H9 (cell line): ENCODE measurements around the gene SLC5A2. TPM values are rescaled to one million over a fixed set of nuclear protein-coding genes. Genes with fewer than 3 reads are reported as not detected.

Source experiments
- DNase-seq: peaks from one replicate; pipeline ENCODE4 v3.0.0-alpha.2; 2017
- H2AFZ ChIP-seq: one replicate; pipeline ENCODE4 v1.6.1; 2013; ENCODE audit warnings: mild to moderate bottlenecking, low read length, control low read depth, moderate library complexity
- H2AK5ac ChIP-seq: 2 replicates; pipeline ENCODE4 v1.6.1; 2013; ENCODE audit warnings: low read length, control low read depth, mixed read lengths; ENCODE audit not compliant: insufficient read length
- H2BK120ac ChIP-seq: one replicate; pipeline ENCODE4 v1.6.1; 2013; ENCODE audit warnings: low read depth, mild to moderate bottlenecking, low read length, control low read depth, inconsistent platforms; ENCODE audit not compliant: poor library complexity, severe bottlenecking
- H2BK12ac ChIP-seq: 2 replicates; pipeline ENCODE4 v1.6.1; 2013; ENCODE audit warnings: low read length, control low read depth, mixed read lengths, low read depth; ENCODE audit not compliant: insufficient read length
- H2BK15ac ChIP-seq: 2 replicates; pipeline ENCODE4 v1.6.1; 2013; ENCODE audit warnings: low read depth, low read length, control low read depth
- H2BK20ac ChIP-seq: one replicate; pipeline ENCODE4 v1.6.1; 2013; ENCODE audit warnings: low read depth, mild to moderate bottlenecking, low read length, control low read depth, inconsistent platforms; ENCODE audit not compliant: poor library complexity, severe bottlenecking
- H2BK5ac ChIP-seq: 2 replicates; pipeline ENCODE4 v1.6.1; 2013; ENCODE audit warnings: low read length, control low read depth, mixed read lengths; ENCODE audit not compliant: insufficient read length
- H3K14ac ChIP-seq: 2 replicates; pipeline ENCODE4 v1.6.1; 2013; ENCODE audit warnings: low read length, control low read depth; ENCODE audit not compliant: insufficient read depth
- H3K18ac ChIP-seq: 2 replicates; pipeline ENCODE4 v1.6.1; 2013; ENCODE audit warnings: low read depth, mild to moderate bottlenecking, mixed read lengths, low read length, control low read depth; ENCODE audit not compliant: insufficient read length
- H3K23ac ChIP-seq: 2 replicates; pipeline ENCODE4 v1.6.1; 2013; ENCODE audit warnings: low read length, control low read depth, mixed read lengths, low read depth; ENCODE audit not compliant: insufficient read length
- H3K23me2 ChIP-seq: 2 replicates; pipeline ENCODE4 v1.6.1; 2013; ENCODE audit warnings: low read depth, mild to moderate bottlenecking, mixed read lengths, low read length, control low read depth; ENCODE audit not compliant: insufficient read length, poor library complexity, severe bottlenecking
- H3K27ac ChIP-seq: 2 replicates; pipeline ENCODE4 v1.5.1; 2013; ENCODE audit warnings: low read length, control low read depth, mixed read lengths, low read depth; ENCODE audit not compliant: insufficient read length
- H3K27me3 ChIP-seq: 2 replicates; pipeline ENCODE4 v1.6.1; 2013; ENCODE audit warnings: low read length, control low read depth, inconsistent platforms; ENCODE audit not compliant: insufficient read depth
- H3K4ac ChIP-seq: 2 replicates; pipeline ENCODE4 v1.6.1; 2013; ENCODE audit warnings: low read depth, mild to moderate bottlenecking, control low read depth, inconsistent platforms, low read length, moderate library complexity
- H3K4me1 ChIP-seq: 2 replicates; pipeline ENCODE4 v1.6.1; 2013; ENCODE audit warnings: low read length, control low read depth, inconsistent platforms; ENCODE audit not compliant: insufficient read depth
- H3K4me2 ChIP-seq: 2 replicates; pipeline ENCODE4 v1.6.1; 2013; ENCODE audit warnings: low read length, control low read depth, mixed read lengths; ENCODE audit not compliant: insufficient read length, insufficient read depth
- H3K56ac ChIP-seq: 2 replicates; pipeline ENCODE4 v1.6.1; 2013; ENCODE audit warnings: low read depth, mild to moderate bottlenecking, mixed read lengths, low read length, control low read depth; ENCODE audit not compliant: insufficient read length
- H3K79me1 ChIP-seq: 2 replicates; pipeline ENCODE4 v1.6.1; 2013; ENCODE audit warnings: low read depth, mild to moderate bottlenecking, moderate library complexity, low read length, control low read depth, inconsistent platforms; ENCODE audit not compliant: insufficient read depth, poor library complexity, severe bottlenecking
- H3K79me2 ChIP-seq: 2 replicates; pipeline ENCODE4 v1.6.1; 2013; ENCODE audit warnings: low read length, control low read depth, inconsistent platforms; ENCODE audit not compliant: insufficient read depth
- H3K9ac ChIP-seq: 2 replicates; pipeline ENCODE4 v1.6.1; 2013; ENCODE audit warnings: low read length, control low read depth, mixed read lengths; ENCODE audit not compliant: insufficient read length; ENCODE audit errors: extremely low read depth
- H3K9me3 ChIP-seq: one replicate; pipeline ENCODE4 v1.6.1; 2013; ENCODE audit warnings: low read depth, low read length, inconsistent platforms; ENCODE audit not compliant: control insufficient read depth
- H3T11ph ChIP-seq: one replicate; pipeline ENCODE4 v1.6.1; 2013; ENCODE audit warnings: mild to moderate bottlenecking, low read length, control low read depth, inconsistent platforms
- H4K20me1 ChIP-seq: one replicate; pipeline ENCODE4 v1.6.1; 2013; ENCODE audit not compliant: control insufficient read depth, insufficient read length, insufficient read depth
- H4K5ac ChIP-seq: 2 replicates; pipeline ENCODE4 v1.6.1; 2013; ENCODE audit warnings: low read depth, mild to moderate bottlenecking, mixed read lengths, low read length, control low read depth; ENCODE audit not compliant: insufficient read length
- H4K8ac ChIP-seq: replicated peaks from 2 replicates; pipeline ENCODE4 v1.6.1; 2013; ENCODE audit warnings: low read length, control low read depth, mixed read lengths, low read depth; ENCODE audit not compliant: insufficient read length
- H4K91ac ChIP-seq: 2 replicates; pipeline ENCODE4 v1.6.1; 2013; ENCODE audit warnings: low read depth, mild to moderate bottlenecking, moderate library complexity, mixed read lengths, low read length, control low read depth; ENCODE audit not compliant: insufficient read length
- H3K27ac Mint-ChIP-seq, 3 experiments: 2 replicates in 2 of 3; 3 replicates in 1 of 3; pipeline ENCODE4 v1.8.0; 2020 to 2021; ENCODE audit warnings: mixed read lengths in 3 of 3, mild to moderate bottlenecking in 1 of 3, moderate library complexity in 1 of 3
- H3K27me3 Mint-ChIP-seq: 2 replicates; pipeline ENCODE4 v1.8.0; 2021; ENCODE audit warnings: low read depth, mild to moderate bottlenecking, moderate library complexity, mixed read lengths
- H3K36me3 Mint-ChIP-seq, 3 experiments: 2 replicates in 2 of 3; 3 replicates in 1 of 3; pipeline ENCODE4 v1.8.0; 2020 to 2021; ENCODE audit warnings: low read depth in 3 of 3, mixed read lengths in 3 of 3; ENCODE audit not compliant: insufficient read depth in 1 of 3
- H3K4me1 Mint-ChIP-seq, 2 experiments: 2 replicates each; pipeline ENCODE4 v1.8.0; 2020; ENCODE audit warnings: mixed read lengths in 2 of 2
- H3K4me3 Mint-ChIP-seq, 2 experiments: 2 replicates in 1 of 2; 3 replicates in 1 of 2; pipeline ENCODE4 v1.8.0; 2020 to 2021; ENCODE audit warnings: mild to moderate bottlenecking in 2 of 2, mixed read lengths in 2 of 2, moderate library complexity in 1 of 2
- H3K9me3 Mint-ChIP-seq, 2 experiments: 2 replicates in 1 of 2; 3 replicates in 1 of 2; pipeline ENCODE4 v1.8.0; 2020; ENCODE audit warnings: mild to moderate bottlenecking in 2 of 2, mixed read lengths in 2 of 2, moderate library complexity in 1 of 2
- WGBS: extraction: QIAGEN DNeasy Blood & Tissue Kit; methylation state at CpG from one replicate; pipeline ENCODE4 v1.1.7; 2013; ENCODE audit warnings: missing lambda C conversion rate, low lambda C conversion rate, mixed read lengths; ENCODE audit not compliant: insufficient read length; ENCODE audit errors: extremely low coverage; 5-methylcytosine and 5-hydroxymethylcytosine counted together
- total RNA-seq: library from RNA; stranded (reverse); gene quantifications from 2 replicates; pipeline ENCODE4 v1.2.1, GENCODE V29; 2021
- TF ChIP-seq, protein P1 (sequence below): fragments of 200-600 bp; sonication (generic); conservative IDR thresholded peaks from 3 replicates; pipeline ENCODE4 v1.8.0; 2021; ENCODE audit warnings: antibody characterized with exemption, mild to moderate bottlenecking

Gene SLC5A2
- total RNA-seq, 1 experiment from 2014 or later: 0.52 TPM

DNA sequence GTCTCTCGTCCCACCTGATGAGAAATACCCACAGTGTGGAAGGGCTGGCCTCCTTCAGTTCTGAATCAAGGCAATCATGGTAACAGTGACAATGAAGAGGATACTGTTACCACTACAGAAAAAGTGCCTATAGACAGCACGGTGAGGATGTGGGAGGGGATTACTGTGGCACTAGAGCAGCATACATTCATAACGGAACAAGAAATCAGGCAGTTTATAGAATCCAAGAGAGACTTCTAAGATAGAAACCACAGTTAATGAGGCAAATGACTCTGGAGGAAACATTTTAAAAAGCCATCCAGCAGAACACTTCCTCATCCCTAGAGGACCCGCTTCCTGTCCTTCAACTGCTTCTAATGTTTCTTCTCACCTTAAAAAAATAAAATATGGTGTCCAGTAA lies 22.6 kb downstream of the SLC5A2 start:
- no peak overlapping the region for H4K91ac ChIP-seq
- H3K27me3 ChIP-seq: no peaks in the 10 kb centered on the region
- H3K18ac ChIP-seq: no peak overlapping the region
- no peak overlapping the region for H3K4me2 ChIP-seq
- Mint-ChIP-seq H3K27me3 (no peaks in the 10 kb centered on the region), H3K4me1 (peaks cover 31 to 37% of the 10 kb centered on the region in 2 experiments), H3K9me3 (peaks cover 0 to under 1% of the 10 kb centered on the region in 2 experiments; a peak in 2 of 5 replicates), H3K27ac (peak overlapping the region in 1 of 3 experiments; percentile 19; a peak in 1 of 7 replicates), H3K4me3 (no peak overlapping the region), H3K36me3 (peaks cover 3 to 7% (median 4%) of the 10 kb centered on the region in 3 experiments; a peak in 5 of 7 replicates)
- no peak overlapping the region for H3T11ph ChIP-seq
- H3K4ac ChIP-seq: no peak overlapping the region
- no peaks in the 10 kb centered on the region for H3K9me3 ChIP-seq
- no peak overlapping the region for H3K27ac ChIP-seq
- H2BK12ac ChIP-seq: no peak overlapping the region
- peaks cover 9% of the 10 kb centered on the region; the same call in 1 of the 2 replicates for H3K4me1 ChIP-seq
- H2BK5ac ChIP-seq: no peak overlapping the region
- TF ChIP-seq, protein P1, sequence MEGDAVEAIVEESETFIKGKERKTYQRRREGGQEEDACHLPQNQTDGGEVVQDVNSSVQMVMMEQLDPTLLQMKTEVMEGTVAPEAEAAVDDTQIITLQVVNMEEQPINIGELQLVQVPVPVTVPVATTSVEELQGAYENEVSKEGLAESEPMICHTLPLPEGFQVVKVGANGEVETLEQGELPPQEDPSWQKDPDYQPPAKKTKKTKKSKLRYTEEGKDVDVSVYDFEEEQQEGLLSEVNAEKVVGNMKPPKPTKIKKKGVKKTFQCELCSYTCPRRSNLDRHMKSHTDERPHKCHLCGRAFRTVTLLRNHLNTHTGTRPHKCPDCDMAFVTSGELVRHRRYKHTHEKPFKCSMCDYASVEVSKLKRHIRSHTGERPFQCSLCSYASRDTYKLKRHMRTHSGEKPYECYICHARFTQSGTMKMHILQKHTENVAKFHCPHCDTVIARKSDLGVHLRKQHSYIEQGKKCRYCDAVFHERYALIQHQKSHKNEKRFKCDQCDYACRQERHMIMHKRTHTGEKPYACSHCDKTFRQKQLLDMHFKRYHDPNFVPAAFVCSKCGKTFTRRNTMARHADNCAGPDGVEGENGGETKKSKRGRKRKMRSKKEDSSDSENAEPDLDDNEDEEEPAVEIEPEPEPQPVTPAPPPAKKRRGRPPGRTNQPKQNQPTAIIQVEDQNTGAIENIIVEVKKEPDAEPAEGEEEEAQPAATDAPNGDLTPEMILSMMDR: no peak
- WGBS: no CpG with 5 or more reads among the region's 4 CpGs
- no peak overlapping the region for H3K14ac ChIP-seq
- no peak overlapping the region for H2BK120ac ChIP-seq
- no peaks in the 10 kb centered on the region for H3K79me2 ChIP-seq
- H3K9ac ChIP-seq: no peak overlapping the region
- peaks cover 6% of the 10 kb centered on the region for H3K23me2 ChIP-seq
- DNase-seq: no peak
- no peaks in the 10 kb centered on the region for H4K20me1 ChIP-seq
- no peak overlapping the region for H4K8ac ChIP-seq
- no peak overlapping the region for H2AK5ac ChIP-seq
- no peak overlapping the region for H3K23ac ChIP-seq
- H2AFZ ChIP-seq: no peak overlapping the region
- H3K79me1 ChIP-seq: no peaks in the 10 kb centered on the region
- no peak overlapping the region for H3K56ac ChIP-seq
- no peak overlapping the region for H2BK15ac ChIP-seq
- H2BK20ac ChIP-seq: no peak overlapping the region
- H4K5ac ChIP-seq: no peak overlapping the region
